Activated CD8-positive, alpha-beta T cell treated with anti-CD3 and anti-CD28 coated beads for 36 hours (primary cell): ENCODE results near the gene MAMLD1. TPM values are rescaled to one million over a fixed set of nuclear protein-coding genes. Genes with fewer than 3 reads are reported as not detected.

Experiments
- ATAC-seq: fragments of 200-7000 bp; cut with Tn5 transposase; one replicate; pipeline ENCODE4 v1.10.0; 2021; ENCODE audit warnings: mild to moderate bottlenecking, moderate library complexity
- CTCF ChIA-PET: fragments of 350-600 bp; sonication (Branson Sonifier 250); formaldehyde crosslinking; loops from one replicate; lab custom pipeline; 2021; ENCODE audit warnings: antibody characterized with exemption; lab: Charles Lee
- POLR2A ChIA-PET: fragments of 350-600 bp; sonication (Branson Sonifier 250); formaldehyde crosslinking; loops from one replicate; lab custom pipeline; 2021; ENCODE audit warnings: antibody characterized with exemption; lab: Charles Lee
- DNase-seq: peaks from one replicate; pipeline ENCODE4 v3.0.0-alpha.2; 2020
- H3K27ac Mint-ChIP-seq: one replicate; pipeline ENCODE4 v1.8.0; 2021; ENCODE audit warnings: mild to moderate bottlenecking, mixed read lengths
- H3K27me3 Mint-ChIP-seq: one replicate; pipeline ENCODE4 v1.8.0; 2021; ENCODE audit warnings: mixed read lengths
- H3K36me3 Mint-ChIP-seq: one replicate; pipeline ENCODE4 v1.8.0; 2021; ENCODE audit warnings: low read depth, mixed read lengths
- H3K4me1 Mint-ChIP-seq: one replicate; pipeline ENCODE4 v1.8.0; 2021; ENCODE audit warnings: low read depth, mixed read lengths
- H3K4me3 Mint-ChIP-seq: one replicate; pipeline ENCODE4 v1.8.0; 2021; ENCODE audit warnings: mild to moderate bottlenecking, moderate library complexity, mixed read lengths
- H3K9me3 Mint-ChIP-seq: one replicate; pipeline ENCODE4 v1.8.0; 2021; ENCODE audit warnings: mixed read lengths
- intact Hi-C: fragments of 100-400 bp; cut with micrococcal nuclease; formaldehyde crosslinking; loops from one replicate; pipeline ENCODE4 v1.10.0; 2022
- total RNA-seq, 2 experiments: library from RNA; stranded (reverse); gene quantifications; one replicate each; pipeline ENCODE4 v1.2.3, GENCODE V29; 2021
- TF ChIP-seq, protein P1 (sequence below): fragments of 200-600 bp; IDR thresholded peaks from one replicate; pipeline ENCODE4 v1.8.0; 2022; ENCODE audit warnings: antibody characterized with exemption, mild to moderate bottlenecking

MAMLD1 gene
- total RNA-seq, 2 experiments from 2014 or later, result 1.8 to 2.0 TPM

DNA sequence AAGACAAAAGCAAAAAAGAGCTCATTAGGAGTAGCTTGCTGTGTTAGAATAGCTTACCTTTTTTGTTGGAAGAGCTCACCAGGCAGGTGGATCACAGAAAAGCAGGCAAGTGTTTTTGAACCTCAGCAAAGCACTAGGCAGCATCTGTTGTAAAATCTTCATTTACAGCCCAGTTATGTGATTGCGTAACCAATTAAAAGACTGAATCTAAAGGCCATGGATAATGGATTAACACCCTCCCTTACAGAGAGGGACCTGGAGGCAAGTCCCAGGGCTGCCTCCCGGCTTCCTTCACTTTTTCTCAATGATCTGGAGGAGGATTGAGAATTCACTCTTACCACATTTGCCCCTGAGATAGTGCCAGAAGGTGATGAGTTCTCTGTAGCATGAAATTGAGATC is 51.1 kb downstream of the MAMLD1 start:
- POLR2A ChIA-PET, result interaction anchor here (0.9 kb wide), 1 partner anchor 123 kb away, joined by 3 read pairs; no protein-coding TSS in a partner anchor
- ATAC-seq, result no peak
- no peak for DNase-seq
- no peak overlapping the region for H3K4me3 Mint-ChIP-seq
- intact Hi-C loops, result no loop called here
- TF ChIP-seq, protein P1, sequence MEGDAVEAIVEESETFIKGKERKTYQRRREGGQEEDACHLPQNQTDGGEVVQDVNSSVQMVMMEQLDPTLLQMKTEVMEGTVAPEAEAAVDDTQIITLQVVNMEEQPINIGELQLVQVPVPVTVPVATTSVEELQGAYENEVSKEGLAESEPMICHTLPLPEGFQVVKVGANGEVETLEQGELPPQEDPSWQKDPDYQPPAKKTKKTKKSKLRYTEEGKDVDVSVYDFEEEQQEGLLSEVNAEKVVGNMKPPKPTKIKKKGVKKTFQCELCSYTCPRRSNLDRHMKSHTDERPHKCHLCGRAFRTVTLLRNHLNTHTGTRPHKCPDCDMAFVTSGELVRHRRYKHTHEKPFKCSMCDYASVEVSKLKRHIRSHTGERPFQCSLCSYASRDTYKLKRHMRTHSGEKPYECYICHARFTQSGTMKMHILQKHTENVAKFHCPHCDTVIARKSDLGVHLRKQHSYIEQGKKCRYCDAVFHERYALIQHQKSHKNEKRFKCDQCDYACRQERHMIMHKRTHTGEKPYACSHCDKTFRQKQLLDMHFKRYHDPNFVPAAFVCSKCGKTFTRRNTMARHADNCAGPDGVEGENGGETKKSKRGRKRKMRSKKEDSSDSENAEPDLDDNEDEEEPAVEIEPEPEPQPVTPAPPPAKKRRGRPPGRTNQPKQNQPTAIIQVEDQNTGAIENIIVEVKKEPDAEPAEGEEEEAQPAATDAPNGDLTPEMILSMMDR, result no peak
- no peaks in the 10 kb centered on the region for H3K27me3 Mint-ChIP-seq
- no peaks in the 10 kb centered on the region for H3K36me3 Mint-ChIP-seq
- H3K9me3 Mint-ChIP-seq, result no peaks in the 10 kb centered on the region
- no peak overlapping the region for H3K27ac Mint-ChIP-seq
- H3K4me1 Mint-ChIP-seq, result peaks cover 10% of the 10 kb centered on the region
- CTCF ChIA-PET, result no interaction called here

DNA sequence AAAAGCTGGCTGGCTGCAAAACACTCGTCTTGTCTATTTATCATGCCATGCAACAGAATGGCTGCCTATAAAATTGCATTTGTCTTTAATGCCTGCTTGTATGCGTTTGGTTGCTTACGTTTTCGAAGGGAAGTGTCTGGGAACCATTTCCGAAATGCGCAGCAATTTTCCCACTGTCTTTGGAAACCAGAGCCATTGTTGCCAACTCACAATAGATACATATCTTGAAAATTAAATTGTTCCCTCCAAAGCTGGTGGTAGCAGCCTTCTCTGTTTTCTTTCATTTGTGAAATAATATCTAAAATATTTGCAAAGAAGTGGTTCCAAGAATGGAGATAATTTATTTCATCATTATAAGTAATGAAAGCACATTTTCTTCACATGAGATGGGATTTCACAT is 53.4 kb downstream of the MAMLD1 start:
- TF ChIP-seq, protein P1, result no peak
- no peaks in the 10 kb centered on the region for H3K36me3 Mint-ChIP-seq
- intact Hi-C loops, result no loop called here
- H3K27me3 Mint-ChIP-seq, result no peaks in the 10 kb centered on the region
- no peak for ATAC-seq
- H3K4me3 Mint-ChIP-seq, result no peak overlapping the region
- no peak for DNase-seq
- ChIA-PET CTCF (no interaction called here), POLR2A (no interaction called here)
- H3K4me1 Mint-ChIP-seq, result no peaks in the 10 kb centered on the region
- H3K27ac Mint-ChIP-seq, result no peak overlapping the region
- H3K9me3 Mint-ChIP-seq, result no peaks in the 10 kb centered on the region

DNA sequence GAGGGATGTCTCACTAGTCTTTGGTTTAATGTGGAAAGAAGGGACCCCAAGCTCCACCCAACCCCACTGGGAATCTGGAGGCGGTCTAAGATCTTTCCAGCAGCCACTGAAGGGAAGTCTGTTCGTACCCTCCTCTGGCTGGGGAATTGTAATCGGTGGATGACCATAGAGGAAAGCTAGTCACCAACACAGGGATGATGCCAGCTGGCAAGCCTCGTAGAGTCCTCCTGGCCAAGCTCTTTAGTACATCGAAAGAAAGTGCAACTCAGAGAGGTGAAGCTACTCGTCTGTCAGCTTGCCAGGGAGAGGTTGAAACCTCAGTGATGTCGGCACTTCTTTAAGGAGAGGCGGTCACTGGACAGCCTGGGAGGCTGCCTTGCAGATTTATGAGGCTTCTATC is 58.7 kb downstream of the MAMLD1 start:
- H3K36me3 Mint-ChIP-seq, result no peaks in the 10 kb centered on the region
- ChIA-PET CTCF (no interaction called here), POLR2A (no interaction called here)
- TF ChIP-seq, protein P1, result no peak
- H3K27ac Mint-ChIP-seq, result no peak overlapping the region
- ATAC-seq, result no peak
- no peaks in the 10 kb centered on the region for H3K4me1 Mint-ChIP-seq
- intact Hi-C loops, result no loop called here
- H3K4me3 Mint-ChIP-seq, result no peak overlapping the region
- DNase-seq, result no peak
- no peaks in the 10 kb centered on the region for H3K9me3 Mint-ChIP-seq
- no peaks in the 10 kb centered on the region for H3K27me3 Mint-ChIP-seq

DNA sequence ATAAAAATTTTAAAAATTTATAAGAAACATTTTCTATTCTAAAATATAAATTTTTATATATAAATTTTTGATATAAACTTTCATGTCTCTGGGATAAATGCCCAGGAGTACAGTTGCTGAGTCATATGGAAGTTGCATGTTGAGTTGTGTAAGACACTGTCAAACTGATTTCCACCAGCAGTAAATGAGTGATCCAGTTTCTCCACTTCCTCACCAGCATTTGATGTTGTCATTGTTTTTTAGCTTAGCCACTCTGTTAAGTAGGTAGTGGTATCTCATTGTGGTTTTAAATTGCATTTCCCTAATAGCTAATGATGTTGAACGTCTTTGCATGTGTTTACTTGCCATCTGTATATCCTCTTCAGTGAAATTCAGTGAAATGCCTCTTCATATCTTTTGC is 66.5 kb downstream of the MAMLD1 start:
- DNase-seq (no peak), ATAC-seq (no peak)
- ChIA-PET CTCF (no interaction called here), POLR2A (interaction anchor here (0.8 kb wide), 1 partner anchor 15 kb away, joined by 3 read pairs; no protein-coding TSS in a partner anchor)
- H3K27ac Mint-ChIP-seq, result no peak overlapping the region
- H3K4me3 Mint-ChIP-seq, result no peak overlapping the region
- intact Hi-C loops, result no loop called here
- TF ChIP-seq, protein P1, result no peak
- H3K27me3 Mint-ChIP-seq, result no peaks in the 10 kb centered on the region
- no peaks in the 10 kb centered on the region for H3K4me1 Mint-ChIP-seq
- no peaks in the 10 kb centered on the region for H3K36me3 Mint-ChIP-seq
- no peaks in the 10 kb centered on the region for H3K9me3 Mint-ChIP-seq

DNA sequence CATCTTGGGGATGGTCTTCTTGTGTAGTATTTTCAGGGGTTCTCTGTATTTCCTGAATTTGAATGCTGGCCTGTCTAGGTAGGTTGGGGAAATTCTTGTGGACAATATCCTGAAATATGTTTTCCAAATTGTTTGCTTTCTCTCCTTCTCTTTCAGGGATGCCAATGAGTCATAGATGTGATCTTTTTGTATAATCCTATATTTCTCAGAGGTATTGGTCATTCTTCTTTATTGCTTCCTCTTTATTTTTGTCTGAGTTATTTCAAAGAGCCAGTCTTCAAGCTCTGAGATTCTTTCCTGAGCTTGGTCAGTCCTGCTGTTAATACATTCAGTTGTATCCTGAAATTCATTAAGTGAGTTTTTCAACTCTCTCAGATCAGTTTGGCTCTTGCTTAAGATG is 73.1 kb downstream of the MAMLD1 start:
- TF ChIP-seq, protein P1, result no peak
- intact Hi-C loops, result no loop called here
- peaks cover 2% of the 10 kb centered on the region for H3K9me3 Mint-ChIP-seq
- no peaks in the 10 kb centered on the region for H3K4me1 Mint-ChIP-seq
- POLR2A ChIA-PET, result no interaction called here
- CTCF ChIA-PET, result no interaction called here
- no peak overlapping the region for H3K4me3 Mint-ChIP-seq
- H3K27ac Mint-ChIP-seq, result no peak overlapping the region
- H3K27me3 Mint-ChIP-seq, result no peaks in the 10 kb centered on the region
- ATAC-seq (no peak), DNase-seq (no peak)
- no peaks in the 10 kb centered on the region for H3K36me3 Mint-ChIP-seq
